HFF-Myc (cell line): Measurements from ENCODE around the gene FOXJ1.

Source experiments
- DNase-seq: peaks from one replicate; pipeline ENCODE4 v3.0.0-alpha.2; 2011; ENCODE audit warnings: low read depth; ENCODE audit errors: extremely low read depth
- H3K4me3 ChIP-seq: replicated peaks from 2 replicates; pipeline ENCODE4 v1.5.1; 2011; ENCODE audit warnings: low read depth, mild to moderate bottlenecking, control low read depth, low read length
- TF ChIP-seq, protein P1 (sequence below): IDR thresholded peaks from 2 replicates; pipeline ENCODE4 v1.5.1; 2012; ENCODE audit warnings: mild to moderate bottlenecking, low read depth, low read length, control low read depth; ENCODE audit errors: missing control alignments

FOXJ1 gene

DNA sequence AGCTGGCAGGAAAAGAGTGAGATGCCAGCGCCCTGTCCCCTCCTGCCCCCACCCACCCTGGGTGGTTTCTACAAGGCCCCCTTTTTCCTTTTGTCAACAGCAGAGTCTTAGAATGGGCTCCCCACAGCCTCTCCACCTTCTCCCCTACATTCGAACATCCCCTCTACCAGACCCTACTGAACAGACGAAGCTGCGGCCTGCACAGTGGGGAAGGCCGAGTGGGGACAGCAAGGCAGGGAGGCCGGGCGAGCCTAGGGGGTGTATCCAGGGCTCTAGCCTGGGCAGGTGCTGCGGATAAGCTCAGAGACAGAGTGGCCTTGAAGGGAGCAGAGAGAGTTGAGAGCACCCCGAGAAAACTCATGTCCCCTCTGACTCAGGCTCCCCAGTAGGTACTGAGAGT, 54.7 kb downstream of the FOXJ1 start:
- TF ChIP-seq, protein P1, sequence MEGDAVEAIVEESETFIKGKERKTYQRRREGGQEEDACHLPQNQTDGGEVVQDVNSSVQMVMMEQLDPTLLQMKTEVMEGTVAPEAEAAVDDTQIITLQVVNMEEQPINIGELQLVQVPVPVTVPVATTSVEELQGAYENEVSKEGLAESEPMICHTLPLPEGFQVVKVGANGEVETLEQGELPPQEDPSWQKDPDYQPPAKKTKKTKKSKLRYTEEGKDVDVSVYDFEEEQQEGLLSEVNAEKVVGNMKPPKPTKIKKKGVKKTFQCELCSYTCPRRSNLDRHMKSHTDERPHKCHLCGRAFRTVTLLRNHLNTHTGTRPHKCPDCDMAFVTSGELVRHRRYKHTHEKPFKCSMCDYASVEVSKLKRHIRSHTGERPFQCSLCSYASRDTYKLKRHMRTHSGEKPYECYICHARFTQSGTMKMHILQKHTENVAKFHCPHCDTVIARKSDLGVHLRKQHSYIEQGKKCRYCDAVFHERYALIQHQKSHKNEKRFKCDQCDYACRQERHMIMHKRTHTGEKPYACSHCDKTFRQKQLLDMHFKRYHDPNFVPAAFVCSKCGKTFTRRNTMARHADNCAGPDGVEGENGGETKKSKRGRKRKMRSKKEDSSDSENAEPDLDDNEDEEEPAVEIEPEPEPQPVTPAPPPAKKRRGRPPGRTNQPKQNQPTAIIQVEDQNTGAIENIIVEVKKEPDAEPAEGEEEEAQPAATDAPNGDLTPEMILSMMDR: no peak
- H3K4me3 ChIP-seq: no peak overlapping the region
- DNase-seq: no peak
